ENCODE data around the gene SMYD3. TPM values are rescaled to one million over a fixed set of nuclear protein-coding genes. Genes with fewer than 3 reads are reported as not detected.

SMYD3 gene
- total RNA-seq, 4 donors from 2014 or later, result 12.0 to 15.0 (median 13.2) TPM

- DNase-seq (ENCODE audit: extremely low spot score), result no peak
- intact Hi-C loops (cut with DNase I), result no loop called here
- 92% methylated on average over 7 of the region's 7 CpGs for WGBS
- Histone ChIP-seq H3K36me3 (no peaks in the 10 kb centered on the region), H3K27me3 (no peaks in the 10 kb centered on the region), H3K9me3 (no peaks in the 10 kb centered on the region), H3K4me1 (peaks cover 0 to 3% (median 1%) of the 10 kb centered on the region in 4 donors), H3K4me3 (no peak overlapping the region), H3K27ac (replicated peaks in 1 of 4) (no peak overlapping the region)
- TF ChIP-seq CTCF (IDR thresholded peaks at IDR 0.05), result no peak
- no peak for TF ChIP-seq POLR2AphosphoS5 (IDR thresholded peaks at IDR 0.05)
- no peak for TF ChIP-seq POLR2A (IDR thresholded peaks at IDR 0.05; ENCODE audit: low read depth)
- no peak for TF ChIP-seq EP300 (IDR thresholded peaks at IDR 0.05)
Observed at GRCh38 chr1:246068619-246069509, 438.2 kb downstream of the SMYD3 start.

- H3K4me1 ChIP-seq, result no peaks in the 10 kb centered on the region
- TF ChIP-seq CTCF (IDR thresholded peaks at IDR 0.05) (no peak), POLR2A (IDR thresholded peaks at IDR 0.05; ENCODE audit: low read depth) (no peak), POLR2AphosphoS5 (IDR thresholded peaks at IDR 0.05) (no peak), EP300 (IDR thresholded peaks at IDR 0.05) (no peak)
- intact Hi-C loops (cut with DNase I), result no loop called here
- H3K36me3 ChIP-seq, result no peaks in the 10 kb centered on the region
- no peak overlapping the region for H3K4me3 ChIP-seq
- H3K27me3 ChIP-seq, result no peaks in the 10 kb centered on the region
- no peak overlapping the region for H3K27ac ChIP-seq (replicated peaks in 1 of 4)
- WGBS, result 52% methylated on average over 3 of the region's 3 CpGs
- DNase-seq (ENCODE audit: extremely low spot score), result no peak
- no peaks in the 10 kb centered on the region for H3K9me3 ChIP-seq
Observed at GRCh38 chr1:246068217-246068512, 438.9 kb downstream of the SMYD3 start.

- no peak for DNase-seq (ENCODE audit: extremely low spot score)
- WGBS, result 82% methylated on average over 18 of the region's 18 CpGs
Observed at GRCh38 chr1:246067432-246068216, 439.5 kb downstream of the SMYD3 start.

GRCh38 chr1:246066573-246066972, 440.5 kb downstream of the SMYD3 start:
- intact Hi-C loops (cut with DNase I), result no loop called here
- Histone ChIP-seq H3K27ac (replicated peaks in 1 of 4) (no peak overlapping the region), H3K4me1 (no peaks in the 10 kb centered on the region), H3K36me3 (no peaks in the 10 kb centered on the region), H3K27me3 (no peaks in the 10 kb centered on the region), H3K9me3 (no peaks in the 10 kb centered on the region), H3K4me3 (no peak overlapping the region)
- WGBS, result 97% methylated on average over 3 of the region's 3 CpGs
- no peak for DNase-seq (ENCODE audit: extremely low spot score)
- no peak for TF ChIP-seq EP300 (IDR thresholded peaks at IDR 0.05)
- no peak for TF ChIP-seq POLR2AphosphoS5 (IDR thresholded peaks at IDR 0.05)
- TF ChIP-seq POLR2A (IDR thresholded peaks at IDR 0.05; ENCODE audit: low read depth), result no peak
- no peak for TF ChIP-seq CTCF (IDR thresholded peaks at IDR 0.05)

More at GRCh38 chr1:246067432-246068216, 439.5 kb downstream of the SMYD3 start:
- Histone ChIP-seq H3K27me3 (no peaks in the 10 kb centered on the region), H3K36me3 (no peaks in the 10 kb centered on the region), H3K4me1 (no peaks in the 10 kb centered on the region), H3K9me3 (no peaks in the 10 kb centered on the region), H3K4me3 (no peak overlapping the region), H3K27ac (replicated peaks in 1 of 4) (no peak overlapping the region)
- intact Hi-C loops (cut with DNase I), result no loop called here
- no peak for TF ChIP-seq CTCF (IDR thresholded peaks at IDR 0.05)
- no peak for TF ChIP-seq POLR2AphosphoS5 (IDR thresholded peaks at IDR 0.05)
- TF ChIP-seq POLR2A (IDR thresholded peaks at IDR 0.05; ENCODE audit: low read depth), result no peak
- no peak for TF ChIP-seq EP300 (IDR thresholded peaks at IDR 0.05)
